RWPE2 (cell line): ENCODE data around the gene IFI44L.
A peak's percentile ranks its signal among the peaks of the same experiment; 100 is the strongest.

Experiments used
- ATAC-seq: fragments of 200-7000 bp; cut with Tn5 transposase; 3 replicates; pipeline ENCODE4 v1.9.1; 2021; ENCODE audit warnings: low read depth
- DNase-seq: peaks from one replicate; pipeline ENCODE4 v3.0.0-alpha.2; 2020; ENCODE audit warnings: low spot score
- H3K27ac ChIP-seq: fragments of 450-650 bp; 2 replicates; pipeline ENCODE4 v1.5.1; 2017; ENCODE audit warnings: mild to moderate bottlenecking; ENCODE audit not compliant: poor library complexity, severe bottlenecking
- H3K27me3 ChIP-seq: fragments of 250-450 bp; sonication (Bioruptor Pico); 2 replicates; pipeline ENCODE4 v1.5.1; 2021; ENCODE audit warnings: mild to moderate bottlenecking, moderate library complexity; ENCODE audit not compliant: insufficient read depth, poor library complexity, severe bottlenecking
- H3K36me3 ChIP-seq: fragments of 250-450 bp; sonication (Bioruptor Pico); 2 replicates; pipeline ENCODE4 v1.5.1; 2020; ENCODE audit warnings: low read depth, mild to moderate bottlenecking, moderate library complexity
- H3K4me1 ChIP-seq: fragments of 250-450 bp; sonication (Bioruptor Pico); 2 replicates; pipeline ENCODE4 v1.5.1; 2021; ENCODE audit warnings: mild to moderate bottlenecking, moderate library complexity; ENCODE audit not compliant: insufficient read depth, poor library complexity, severe bottlenecking
- H3K4me3 ChIP-seq: fragments of 250-450 bp; sonication (Bioruptor Pico); 2 replicates; pipeline ENCODE4 v1.5.1; 2021; ENCODE audit warnings: mild to moderate bottlenecking, moderate library complexity; ENCODE audit not compliant: severe bottlenecking
- H3K9me3 ChIP-seq: fragments of 250-450 bp; sonication (Bioruptor Pico); 2 replicates; pipeline ENCODE4 v1.5.1; 2021; ENCODE audit warnings: mild to moderate bottlenecking, moderate library complexity; ENCODE audit not compliant: severe bottlenecking
- TF ChIP-seq, protein P1 (sequence below): fragments of 450-650 bp; IDR thresholded peaks from one replicate; pipeline ENCODE4 v1.5.1; 2017; ENCODE audit warnings: mild to moderate bottlenecking, moderate library complexity; ENCODE audit not compliant: poor library complexity, severe bottlenecking

IFI44L gene

GRCh38 chr1:78667939-78668338 is 47.7 kb downstream of the IFI44L start:
- no peak overlapping the region for H3K4me3 ChIP-seq
- no peak for ATAC-seq
- no peaks in the 10 kb centered on the region for H3K9me3 ChIP-seq
- no peak for DNase-seq
- H3K27me3 ChIP-seq = no peaks in the 10 kb centered on the region
- no peaks in the 10 kb centered on the region for H3K4me1 ChIP-seq
- TF ChIP-seq, protein P1, sequence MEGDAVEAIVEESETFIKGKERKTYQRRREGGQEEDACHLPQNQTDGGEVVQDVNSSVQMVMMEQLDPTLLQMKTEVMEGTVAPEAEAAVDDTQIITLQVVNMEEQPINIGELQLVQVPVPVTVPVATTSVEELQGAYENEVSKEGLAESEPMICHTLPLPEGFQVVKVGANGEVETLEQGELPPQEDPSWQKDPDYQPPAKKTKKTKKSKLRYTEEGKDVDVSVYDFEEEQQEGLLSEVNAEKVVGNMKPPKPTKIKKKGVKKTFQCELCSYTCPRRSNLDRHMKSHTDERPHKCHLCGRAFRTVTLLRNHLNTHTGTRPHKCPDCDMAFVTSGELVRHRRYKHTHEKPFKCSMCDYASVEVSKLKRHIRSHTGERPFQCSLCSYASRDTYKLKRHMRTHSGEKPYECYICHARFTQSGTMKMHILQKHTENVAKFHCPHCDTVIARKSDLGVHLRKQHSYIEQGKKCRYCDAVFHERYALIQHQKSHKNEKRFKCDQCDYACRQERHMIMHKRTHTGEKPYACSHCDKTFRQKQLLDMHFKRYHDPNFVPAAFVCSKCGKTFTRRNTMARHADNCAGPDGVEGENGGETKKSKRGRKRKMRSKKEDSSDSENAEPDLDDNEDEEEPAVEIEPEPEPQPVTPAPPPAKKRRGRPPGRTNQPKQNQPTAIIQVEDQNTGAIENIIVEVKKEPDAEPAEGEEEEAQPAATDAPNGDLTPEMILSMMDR = no peak
- H3K27ac ChIP-seq = no peak overlapping the region
- H3K36me3 ChIP-seq = no peaks in the 10 kb centered on the region

GRCh38 chr1:78668427-78668826 is 48.2 kb downstream of the IFI44L start:
- Histone ChIP-seq H3K36me3 (no peaks in the 10 kb centered on the region), H3K4me1 (no peaks in the 10 kb centered on the region), H3K4me3 (no peak overlapping the region), H3K9me3 (no peaks in the 10 kb centered on the region), H3K27ac (no peak overlapping the region), H3K27me3 (no peaks in the 10 kb centered on the region)
- ATAC-seq (no peak), DNase-seq (no peak)
- TF ChIP-seq, protein P1 = no peak

DNA sequence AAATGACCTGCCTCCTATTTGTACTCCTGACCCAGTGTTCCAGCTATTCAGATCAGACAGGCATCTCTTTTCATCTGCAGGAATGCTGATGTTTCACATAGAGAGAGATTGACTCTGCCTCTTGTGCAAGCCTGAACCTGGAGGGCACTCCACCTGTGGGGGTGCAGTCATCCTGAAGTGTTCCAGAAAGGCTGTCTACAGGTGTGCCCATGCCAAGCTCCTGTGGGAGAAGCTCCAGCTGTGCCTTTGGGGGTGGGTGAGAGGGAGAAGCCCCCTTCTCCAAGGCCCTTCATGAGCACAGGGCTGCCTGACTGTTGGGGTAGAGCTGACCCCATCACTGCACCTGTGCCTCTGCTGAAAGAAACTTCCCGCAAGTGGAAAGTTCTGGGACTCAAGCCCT is 52.2 kb downstream of the IFI44L start:
- Histone ChIP-seq H3K27me3 (no peaks in the 10 kb centered on the region), H3K36me3 (no peaks in the 10 kb centered on the region), H3K27ac (no peak overlapping the region), H3K4me3 (no peak overlapping the region), H3K4me1 (no peaks in the 10 kb centered on the region), H3K9me3 (no peaks in the 10 kb centered on the region)
- TF ChIP-seq, protein P1 = no peak
- DNase-seq = no peak
- ATAC-seq = no peak

DNA sequence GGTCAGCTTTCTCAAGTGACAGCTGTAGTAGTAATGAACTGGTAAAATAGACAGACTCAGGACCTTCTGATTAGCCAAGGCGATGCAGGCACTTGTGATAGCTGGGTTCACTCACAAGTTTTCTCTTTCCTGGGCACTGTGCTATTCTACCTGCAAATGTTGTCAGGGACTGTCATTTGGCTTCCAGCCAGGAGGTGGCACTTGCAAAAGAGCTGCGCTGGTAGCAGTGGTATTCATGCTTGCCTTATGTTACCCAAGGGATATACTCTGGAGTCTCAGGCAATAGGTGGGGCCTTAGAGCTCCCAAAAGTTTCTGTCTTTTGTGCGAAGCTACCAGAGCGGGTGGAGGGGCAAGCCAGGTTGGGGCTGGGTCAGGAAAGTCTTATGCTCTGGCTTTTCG is 52.9 kb downstream of the IFI44L start:
- ATAC-seq = no peak
- no peaks in the 10 kb centered on the region for H3K9me3 ChIP-seq
- H3K4me3 ChIP-seq = no peak overlapping the region
- no peaks in the 10 kb centered on the region for H3K27me3 ChIP-seq
- H3K36me3 ChIP-seq = no peaks in the 10 kb centered on the region
- no peak for DNase-seq
- TF ChIP-seq, protein P1 = no peak
- H3K27ac ChIP-seq = no peak overlapping the region
- no peaks in the 10 kb centered on the region for H3K4me1 ChIP-seq

DNA sequence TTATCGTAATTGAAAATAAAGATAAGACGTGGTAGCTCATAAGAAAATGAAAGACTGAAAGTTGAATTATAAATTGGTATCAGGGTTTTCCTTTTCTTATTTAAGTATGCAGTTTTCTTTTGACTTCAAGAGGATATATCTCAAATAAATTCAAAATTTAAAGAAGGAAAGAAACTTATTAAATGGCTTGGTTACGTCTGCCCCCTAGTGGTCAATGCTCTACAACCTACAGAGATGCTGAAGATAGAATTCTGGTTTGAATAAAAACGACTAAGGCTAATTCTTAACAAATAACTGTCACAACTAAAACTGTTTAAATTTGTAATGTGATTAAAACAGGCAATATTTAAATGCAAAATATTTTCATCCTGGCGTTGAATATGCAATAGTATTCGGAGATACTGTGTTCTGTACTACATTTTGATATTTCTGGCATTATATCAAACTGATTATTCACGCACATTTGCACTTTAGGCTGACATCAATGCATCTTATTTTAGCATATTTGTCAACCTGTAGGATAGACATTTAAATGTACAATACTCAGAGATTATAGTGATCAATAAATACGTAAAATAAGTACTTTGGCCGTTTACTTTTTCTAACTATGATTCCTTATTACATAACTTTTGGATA is 56.2 kb downstream of the IFI44L start:
- no peak for DNase-seq
- H3K4me1 ChIP-seq = no peaks in the 10 kb centered on the region

More for the DNA sequence above, 56.2 kb downstream of the IFI44L start:
- Histone ChIP-seq H3K4me3 (no peak overlapping the region), H3K27ac (no peak overlapping the region), H3K9me3 (no peaks in the 10 kb centered on the region), H3K27me3 (no peaks in the 10 kb centered on the region), H3K36me3 (no peaks in the 10 kb centered on the region)
- TF ChIP-seq, protein P1 = peak; percentile 93
- ATAC-seq = peak; percentile 41; the same call in 1 of the 3 replicates
